ENCODE results near the gene DISC1. TPM values are rescaled to one million over a fixed set of nuclear protein-coding genes. Genes with fewer than 3 reads are reported as not detected.

Gene DISC1
- total RNA-seq, 1 experiment from 2014 or later = 13.5 TPM

DNA sequence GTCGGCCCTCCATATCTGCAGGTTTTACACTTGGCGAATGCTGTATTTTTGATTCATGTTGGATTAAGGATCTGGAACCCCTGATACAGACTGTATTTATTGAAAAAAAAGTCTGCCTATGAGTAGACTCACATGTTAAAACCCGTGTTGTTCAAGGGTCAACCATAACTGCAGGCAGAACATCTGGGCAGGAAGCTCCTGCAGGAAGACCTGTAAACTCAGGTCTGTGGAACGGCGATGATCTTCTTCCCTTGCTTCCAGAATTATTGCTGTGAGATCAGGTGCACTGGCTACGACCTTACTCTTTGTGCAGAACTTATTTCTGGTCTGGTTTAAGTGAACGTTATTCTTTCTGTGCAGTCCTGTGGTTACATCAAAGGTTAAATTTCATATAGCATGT is 96.6 kb downstream of the DISC1 start:
- no peaks in the 10 kb centered on the region for H3K36me3 Mint-ChIP-seq (ENCODE audit: insufficient read depth, unreplicated experiment)
- H3K4me3 Mint-ChIP-seq (ENCODE audit: unreplicated experiment) = no peak overlapping the region
- H3K4me1 Mint-ChIP-seq (ENCODE audit: low read depth, unreplicated experiment) = peaks cover 9% of the 10 kb centered on the region
- no peaks in the 10 kb centered on the region for H3K27me3 Mint-ChIP-seq (ENCODE audit: insufficient read depth, unreplicated experiment)
- Histone ChIP-seq H3K4me3 (ENCODE audit: low read depth, low read length) (no peak overlapping the region), H3K9me3 (no peaks in the 10 kb centered on the region), H3K36me3 (ENCODE audit: control insufficient read depth, insufficient read depth, low read length) (no peaks in the 10 kb centered on the region), H3K4me1 (peaks cover 9% of the 10 kb centered on the region; the same call in 1 of the 2 replicates), H3K27me3 (replicated peaks; ENCODE audit: control insufficient read depth, insufficient read depth, low read length) (no peaks in the 10 kb centered on the region)
- DNase-seq = no peak
- POLR2A ChIA-PET = no interaction called here
- H3K27ac Mint-ChIP-seq (ENCODE audit: unreplicated experiment) = no peak overlapping the region
- no peaks in the 10 kb centered on the region for H3K9me3 Mint-ChIP-seq (ENCODE audit: unreplicated experiment)
- CTCF ChIA-PET = no interaction called here
- intact Hi-C loops (cut with micrococcal nuclease; ENCODE audit: unreplicated experiment) = no loop called here
- TF ChIP-seq CTCF (IDR thresholded peaks at IDR 0.05; ENCODE audit: insufficient read depth in 1 of 2, low read depth in 1 of 2, low read length in 1 of 2, severe bottlenecking in 1 of 2, unreplicated experiment in 1 of 2) = no peak
- BruUV-seq (replicated peaks) = no TSS peak

- Histone ChIP-seq H3K4me3 (ENCODE audit: low read depth, low read length) (no peak overlapping the region), H3K9me3 (no peaks in the 10 kb centered on the region), H3K36me3 (ENCODE audit: control insufficient read depth, insufficient read depth, low read length) (no peaks in the 10 kb centered on the region), H3K4me1 (peaks cover 9% of the 10 kb centered on the region; the same call in 1 of the 2 replicates), H3K27me3 (replicated peaks; ENCODE audit: control insufficient read depth, insufficient read depth, low read length) (no peaks in the 10 kb centered on the region)
- H3K36me3 Mint-ChIP-seq (ENCODE audit: insufficient read depth, unreplicated experiment) = no peaks in the 10 kb centered on the region
- no peaks in the 10 kb centered on the region for H3K27me3 Mint-ChIP-seq (ENCODE audit: insufficient read depth, unreplicated experiment)
- ChIA-PET CTCF (interaction anchor here (1.4 kb wide), 1 partner anchor 82 kb away, joined by 3 read pairs; no protein-coding TSS in a partner anchor), POLR2A (no interaction called here)
- no peak for TF ChIP-seq CTCF (IDR thresholded peaks at IDR 0.05; ENCODE audit: insufficient read depth in 1 of 2, low read depth in 1 of 2, low read length in 1 of 2, severe bottlenecking in 1 of 2, unreplicated experiment in 1 of 2)
- H3K4me1 Mint-ChIP-seq (ENCODE audit: low read depth, unreplicated experiment) = peaks cover 7% of the 10 kb centered on the region
- no TSS peak for BruUV-seq (replicated peaks)
- no peaks in the 10 kb centered on the region for H3K9me3 Mint-ChIP-seq (ENCODE audit: unreplicated experiment)
- intact Hi-C loops (cut with micrococcal nuclease; ENCODE audit: unreplicated experiment) = no loop called here
- DNase-seq = no peak
- no peak overlapping the region for H3K4me3 Mint-ChIP-seq (ENCODE audit: unreplicated experiment)
- H3K27ac Mint-ChIP-seq (ENCODE audit: unreplicated experiment) = no peak overlapping the region
Observed at GRCh38 chr1:231724041-231724440, 97.5 kb downstream of the DISC1 start.

- Mint-ChIP-seq H3K36me3 (ENCODE audit: insufficient read depth, unreplicated experiment) (no peaks in the 10 kb centered on the region), H3K4me1 (ENCODE audit: low read depth, unreplicated experiment) (peaks cover 4% of the 10 kb centered on the region)
Observed at GRCh38 chr1:231724876-231725647, 98.5 kb downstream of the DISC1 start.

More at GRCh38 chr1:231724876-231725647, 98.5 kb downstream of the DISC1 start:
- POLR2A ChIA-PET = interaction anchor here (1.0 kb wide), 1 partner anchor 83 kb away, joined by 3 read pairs; no protein-coding TSS in a partner anchor
- no TSS peak for BruUV-seq (replicated peaks)
- CTCF ChIA-PET = interaction anchor here (0.5 to 1.4 kb wide), 2 partner anchors 81 to 178 kb away, joined by 3 read pairs; no protein-coding TSS in a partner anchor
- Histone ChIP-seq H3K27me3 (replicated peaks; ENCODE audit: control insufficient read depth, insufficient read depth, low read length) (no peaks in the 10 kb centered on the region), H3K4me1 (no peaks in the 10 kb centered on the region; the same call in 1 of the 2 replicates), H3K4me3 (ENCODE audit: low read depth, low read length) (no peak overlapping the region), H3K36me3 (ENCODE audit: control insufficient read depth, insufficient read depth, low read length) (no peaks in the 10 kb centered on the region), H3K9me3 (no peaks in the 10 kb centered on the region)
- intact Hi-C loops (cut with micrococcal nuclease; ENCODE audit: unreplicated experiment) = loop anchor here (1.0 kb wide), 1 partner anchor 81 kb away; no protein-coding TSS in a partner anchor
- H3K4me3 Mint-ChIP-seq (ENCODE audit: unreplicated experiment) = no peak overlapping the region
- peak; percentile 48 to 58 for TF ChIP-seq CTCF (IDR thresholded peaks at IDR 0.05; ENCODE audit: insufficient read depth in 1 of 2, low read depth in 1 of 2, low read length in 1 of 2, severe bottlenecking in 1 of 2, unreplicated experiment in 1 of 2)
- peak; percentile 64 to 65 for DNase-seq
- H3K27ac Mint-ChIP-seq (ENCODE audit: unreplicated experiment) = no peak overlapping the region
- no peaks in the 10 kb centered on the region for H3K27me3 Mint-ChIP-seq (ENCODE audit: insufficient read depth, unreplicated experiment)
- no peaks in the 10 kb centered on the region for H3K9me3 Mint-ChIP-seq (ENCODE audit: unreplicated experiment)

Measured in Caco-2 (cell line).